ENCODE data around the gene EYS. TPM values are rescaled to one million over a fixed set of nuclear protein-coding genes. Genes with fewer than 3 reads are reported as not detected.
"Not testable (repeated sequence)": the region's sequence is repeated elsewhere in the genome, so short reads cannot be mapped to it uniquely, and the experiment has no call there.

The EYS gene
- total RNA-seq, 4 donors from 2014 or later = 0.12 to 1.4 (median 0.22) TPM

DNA sequence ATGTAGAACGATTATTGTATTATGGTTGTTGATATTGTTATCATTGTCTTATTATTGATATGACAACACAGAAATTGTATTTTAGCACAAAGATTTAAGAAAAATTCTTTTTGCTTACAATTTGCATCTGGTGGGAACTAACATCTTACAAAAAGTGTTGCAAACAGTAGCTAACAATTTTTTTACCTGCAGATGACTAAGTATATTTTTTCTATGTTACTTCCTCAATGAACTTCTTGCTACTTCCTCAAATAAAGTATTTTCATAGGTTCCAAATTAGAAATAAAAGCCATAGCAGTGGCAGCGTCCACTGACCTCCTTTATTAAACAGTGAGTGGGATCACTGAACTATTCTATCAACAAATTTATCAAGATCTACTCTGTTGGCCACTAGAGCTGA is 1224.4 kb downstream of the EYS start:
- ATAC-seq (ENCODE audit: low FRiP score) (no peak), DNase-seq (ENCODE audit: low spot score) (no peak)
- TF ChIP-seq CTCF (IDR thresholded peaks at IDR 0.05) = no peak

DNA sequence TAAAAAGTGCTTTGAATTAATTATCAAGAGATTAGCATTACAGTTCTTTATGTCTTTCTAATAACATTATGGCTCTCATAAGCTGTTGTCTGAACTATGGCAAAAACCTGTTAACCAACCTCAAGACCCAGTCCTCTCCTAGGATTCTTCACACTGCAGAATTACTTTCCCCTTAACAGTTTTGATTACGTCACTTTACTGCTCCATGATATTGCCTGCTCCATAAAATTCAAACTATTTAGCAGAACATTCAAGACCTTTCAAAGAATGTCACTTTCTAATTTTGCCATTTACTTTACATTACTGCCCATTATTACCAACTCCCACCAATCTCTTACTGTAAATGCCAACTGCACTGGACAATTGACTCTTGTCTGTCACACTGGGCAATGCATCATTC is 1227.9 kb downstream of the EYS start:
- DNase-seq (ENCODE audit: low spot score) (no peak), ATAC-seq (ENCODE audit: low FRiP score) (no peak)
- no peak for TF ChIP-seq CTCF (IDR thresholded peaks at IDR 0.05)

DNA sequence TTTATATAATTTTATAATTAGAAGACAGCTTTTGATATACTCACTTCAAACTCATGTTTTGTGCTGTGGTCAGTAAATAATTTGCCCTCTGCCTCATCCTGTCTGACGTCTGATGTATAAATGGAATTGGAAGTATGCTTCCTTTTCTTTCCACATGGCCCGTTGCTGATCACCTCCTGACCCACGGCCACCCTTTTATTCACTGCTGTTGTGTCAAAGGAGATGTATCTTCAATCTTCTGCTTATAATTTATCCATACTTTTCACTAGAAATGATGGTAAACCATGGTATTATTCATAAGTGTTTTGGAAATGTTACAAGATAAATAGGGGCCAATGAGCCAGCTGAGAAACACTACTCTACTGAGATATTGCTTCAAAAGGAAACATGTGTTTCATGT is 1229.6 kb downstream of the EYS start:
- ATAC-seq (ENCODE audit: low FRiP score) (no peak), DNase-seq (ENCODE audit: low spot score) (no peak)
- TF ChIP-seq CTCF (IDR thresholded peaks at IDR 0.05) = no peak

GRCh38 chr6:64476935-64477334 is 1230.1 kb downstream of the EYS start:
- no peak for TF ChIP-seq CTCF (IDR thresholded peaks at IDR 0.05)
- no peak for DNase-seq (ENCODE audit: low spot score)
- ATAC-seq (ENCODE audit: low FRiP score) = no peak

- ATAC-seq (ENCODE audit: low FRiP score); DNase-seq (ENCODE audit: low spot score): not testable (repeated sequence)
These were observed 1237.6 kb downstream of the EYS start for GRCh38 chr6:64469405-64469804.

- DNase-seq (ENCODE audit: low spot score) (no peak), ATAC-seq (ENCODE audit: low FRiP score) (no peak)
- no peak for TF ChIP-seq CTCF (IDR thresholded peaks at IDR 0.05)
These were observed 1239.4 kb downstream of the EYS start for GRCh38 chr6:64467656-64468055.

DNA sequence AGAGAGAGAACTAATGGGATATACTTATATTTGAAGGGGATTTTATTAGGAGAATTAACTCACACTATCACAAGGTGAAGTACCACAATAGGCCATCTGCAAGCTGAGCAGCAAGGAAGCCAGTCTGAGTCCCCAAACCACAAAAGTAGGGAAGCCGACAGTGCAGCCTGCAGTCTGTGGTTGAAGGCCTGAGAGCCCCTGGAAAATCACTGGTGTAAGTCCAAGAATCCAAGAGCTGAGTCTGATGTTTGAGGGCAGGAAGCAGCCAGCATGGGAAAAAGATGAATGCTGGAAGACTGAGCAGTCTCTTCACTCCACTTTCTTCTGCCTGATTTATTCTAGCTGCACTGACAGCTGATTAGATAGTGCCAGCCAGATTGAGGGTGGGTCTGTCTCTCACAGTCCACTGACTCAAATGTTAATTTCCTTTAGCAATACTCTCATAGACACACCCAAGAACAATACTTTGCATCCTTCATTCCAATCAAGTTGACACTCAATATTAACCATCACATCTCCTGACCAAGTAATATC is 1247.5 kb downstream of the EYS start:
- no peak for TF ChIP-seq CTCF (IDR thresholded peaks at IDR 0.05)
- no peak for ATAC-seq (ENCODE audit: low FRiP score)
- no peak for DNase-seq (ENCODE audit: low spot score)

- ATAC-seq (ENCODE audit: low FRiP score); DNase-seq (ENCODE audit: low spot score): not testable (repeated sequence)
These were observed 1258.9 kb downstream of the EYS start for GRCh38 chr6:64448101-64448500.

Data from omental fat pad (tissue), 4 donors.